B cell (primary cell): ENCODE results near the gene CCDC183. TPM values are rescaled to one million over a fixed set of nuclear protein-coding genes. Genes with fewer than 3 reads are reported as not detected.

Source experiments
- ATAC-seq: fragments of 200-7000 bp; cut with Tn5 transposase; one replicate; pipeline ENCODE4 v1.10.0; 2021; ENCODE audit warnings: low read depth, mild to moderate bottlenecking, moderate number of reproducible peaks, moderate library complexity
- CTCF ChIA-PET: fragments of 350-600 bp; sonication (Branson Sonifier 250); formaldehyde crosslinking; loops from one replicate; lab custom pipeline; 2021; ENCODE audit warnings: antibody characterized with exemption, inconsistent platforms; lab: Charles Lee
- POLR2A ChIA-PET: fragments of 350-600 bp; sonication (Branson Sonifier 250); formaldehyde crosslinking; loops from one replicate; lab custom pipeline; 2021; ENCODE audit warnings: antibody characterized with exemption; lab: Charles Lee
- DNase-seq: peaks from one replicate; pipeline ENCODE4 v3.0.0; 2013
- H2AFZ ChIP-seq: 2 replicates; pipeline ENCODE4 v1.6.1; 2012; ENCODE audit warnings: mild to moderate bottlenecking, low read depth, low read length; ENCODE audit not compliant: insufficient read depth, poor library complexity, severe bottlenecking
- H3K27ac ChIP-seq, 2 donors: 1 replicate in 1 of 2; 2 replicates in 1 of 2; pipeline ENCODE4 v1.5.1; 2012 to 2013; ENCODE audit warnings: low read length in 2 of 2, mild to moderate bottlenecking in 2 of 2, moderate library complexity in 1 of 2
- H3K27me3 ChIP-seq, 4 experiments: fragments of 200-600 bp in 1 of 4; sonication (generic) in 1 of 4; replicated peaks in 1 of 4; 1 replicate in 2 of 4; 2 replicates in 2 of 4; pipeline versions ENCODE4 v1.6.1 to v1.7.0; 2013 to 2016; ENCODE audit warnings: low read length in 3 of 4, mild to moderate bottlenecking in 2 of 4, mixed read lengths in 1 of 4, moderate library complexity in 1 of 4; ENCODE audit not compliant: insufficient read depth in 4 of 4, control insufficient read depth in 3 of 4; ENCODE audit errors: control extremely low read depth in 1 of 4
- H3K36me3 ChIP-seq, 2 experiments: replicated peaks in 1 of 2; 1 replicate in 1 of 2; 2 replicates in 1 of 2; pipeline versions ENCODE4 v1.6.1 to v1.7.1; 2013; ENCODE audit warnings: low read length in 1 of 2; ENCODE audit not compliant: insufficient read depth in 2 of 2, control insufficient read depth in 1 of 2; ENCODE audit errors: control extremely low read depth in 1 of 2, extremely low read depth in 1 of 2
- H3K4me1 ChIP-seq, 2 donors: fragments of 200-600 bp in 1 of 2; sonication (generic) in 1 of 2; 1 replicate in 1 of 2; 2 replicates in 1 of 2; pipeline versions ENCODE4 v1.5.1 to v1.6.1; 2013 to 2017; ENCODE audit warnings: low read length in 2 of 2; ENCODE audit not compliant: control insufficient read depth in 2 of 2, insufficient read depth in 2 of 2
- H3K4me2 ChIP-seq: replicated peaks from 2 replicates; pipeline ENCODE3; 2012; ENCODE audit warnings: mild to moderate bottlenecking, low read depth, low read length; ENCODE audit not compliant: poor library complexity, severe bottlenecking
- H3K4me3 ChIP-seq, 5 experiments: fragments of 200-600 bp in 1 of 5; sonication (generic) in 1 of 5; 1 replicate in 3 of 5; 2 replicates in 2 of 5; pipeline versions ENCODE4 v1.5.1 to v1.7.0; 2011 to 2016; ENCODE audit warnings: low read length in 4 of 5, mild to moderate bottlenecking in 4 of 5, low read depth in 2 of 5, control low read depth in 1 of 5, moderate library complexity in 1 of 5; ENCODE audit not compliant: insufficient read depth in 1 of 5; ENCODE audit errors: control extremely low read depth in 1 of 5, extremely low read depth in 1 of 5
- H3K79me2 ChIP-seq: fragments of 200-600 bp; sonication (generic); one replicate; pipeline ENCODE4 v1.6.0; 2016; ENCODE audit warnings: low read length; ENCODE audit not compliant: control insufficient read depth, insufficient read depth
- H3K9ac ChIP-seq: fragments of 200-600 bp; sonication (generic); 2 replicates; pipeline ENCODE4 v1.6.1; 2017; ENCODE audit warnings: mild to moderate bottlenecking, low read length, moderate library complexity
- H3K9me3 ChIP-seq, 3 donors: one replicate each; pipeline versions ENCODE4 v1.6.1 to v1.7.1; 2013; ENCODE audit warnings: low read length in 2 of 3; ENCODE audit not compliant: control insufficient read depth in 2 of 3, insufficient read depth in 1 of 3; ENCODE audit errors: control extremely low read depth in 1 of 3
- H4K20me1 ChIP-seq: 2 replicates; pipeline ENCODE4 v1.6.0; 2012; ENCODE audit warnings: mild to moderate bottlenecking, low read length; ENCODE audit not compliant: insufficient read depth, control insufficient read depth, poor library complexity, severe bottlenecking
- H3K27ac Mint-ChIP-seq: one replicate; pipeline ENCODE4 v1.8.0; 2021; ENCODE audit warnings: mixed read lengths
- H3K27me3 Mint-ChIP-seq: one replicate; pipeline ENCODE4 v1.8.0; 2021; ENCODE audit warnings: mixed read lengths
- H3K4me1 Mint-ChIP-seq: one replicate; pipeline ENCODE4 v1.8.0; 2021; ENCODE audit warnings: mixed read lengths
- H3K4me3 Mint-ChIP-seq: one replicate; pipeline ENCODE4 v1.8.0; 2021; ENCODE audit warnings: mixed read lengths
- H3K9me3 Mint-ChIP-seq: one replicate; pipeline ENCODE4 v1.8.0; 2022; ENCODE audit warnings: mixed read lengths; ENCODE audit not compliant: insufficient read depth
- EZH2 ChIP-seq: IDR thresholded peaks from 2 replicates; pipeline ENCODE4 v1.6.1; 2012; ENCODE audit warnings: borderline replicate concordance, low read depth, mild to moderate bottlenecking, moderate library complexity, low read length; ENCODE audit not compliant: insufficient read depth, poor library complexity, severe bottlenecking
- WGBS: methylation state at CpG from one replicate; pipeline ENCODE4 v1.1.5; 2013; ENCODE audit warnings: missing lambda C conversion rate; ENCODE audit not compliant: insufficient coverage; 5-methylcytosine and 5-hydroxymethylcytosine counted together
- intact Hi-C: fragments of 100-400 bp; cut with micrococcal nuclease; formaldehyde crosslinking; loops from one replicate; pipeline ENCODE4 v1.10.0; 2022
- polyA plus RNA-seq: library from polyadenylated mRNA; depleted of rRNA; stranded (reverse); fragments of >200 nt; gene quantifications from 2 replicates; pipeline ENCODE4 v1.2.3, GENCODE V29; 2012
- total RNA-seq, 2 donors: library from RNA; stranded (reverse); fragments of 120-200 nt in 1 of 2; gene quantifications; 1 replicate in 1 of 2; 2 replicates in 1 of 2; pipeline versions ENCODE4 v1.2.3 to v1.2.4, GENCODE V29; 2013 to 2022
- TF ChIP-seq, protein P1 (sequence below): fragments of 200-600 bp; IDR thresholded peaks from one replicate; pipeline ENCODE4 v1.8.0; 2022; ENCODE audit warnings: antibody characterized with exemption, mild to moderate bottlenecking

Gene CCDC183
- total and polyA plus RNA-seq, 2 donors (not counting 1 experiment from before 2014, with no cell fraction given), result 1.8 to 4.9 TPM

DNA sequence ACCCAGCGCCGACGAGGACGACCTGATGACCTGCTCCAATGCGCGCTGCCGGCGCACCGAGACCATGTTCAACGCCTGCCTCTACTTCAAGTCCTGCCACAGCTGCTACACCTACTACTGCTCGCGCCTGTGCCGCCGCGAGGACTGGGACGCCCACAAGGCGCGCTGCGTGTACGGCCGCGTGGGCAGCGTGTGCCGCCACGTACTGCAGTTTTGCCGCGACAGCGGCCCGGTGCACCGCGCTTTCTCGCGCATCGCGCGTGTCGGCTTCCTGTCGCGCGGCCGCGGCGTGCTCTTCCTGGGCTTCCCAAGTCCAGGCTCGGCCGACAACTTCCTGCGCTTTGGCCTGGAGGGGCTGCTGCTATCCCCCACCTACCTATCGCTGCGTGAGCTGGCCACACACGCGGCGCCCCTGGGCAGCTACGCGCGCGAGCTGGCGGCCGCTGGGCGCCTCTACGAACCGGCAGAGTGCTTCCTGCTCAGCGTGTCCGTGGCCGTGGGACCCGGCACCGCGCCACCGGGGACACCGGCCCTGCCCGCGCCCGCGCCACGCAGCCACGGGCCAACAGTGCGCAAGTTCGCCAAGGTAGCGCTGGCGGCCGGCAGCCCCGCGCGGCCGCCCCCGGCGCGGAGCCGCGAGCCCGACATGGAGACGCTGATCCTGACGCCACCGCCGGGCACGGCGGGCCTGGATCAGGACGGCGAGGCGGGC lies 50.4 kb downstream of the CCDC183 start:
- peaks cover 36% of the 10 kb centered on the region for H4K20me1 ChIP-seq
- POLR2A ChIA-PET, result no interaction called here
- H3K27me3 Mint-ChIP-seq, result peaks cover 7% of the 10 kb centered on the region
- 10% methylated on average over 98 of the region's 98 CpGs for WGBS
- H3K27ac Mint-ChIP-seq, result peak overlapping the region; percentile 46
- intact Hi-C loops, result loop anchor here (5.0 kb wide), 1 partner anchor 56 kb away; no protein-coding TSS in a partner anchor
- peak overlapping the region in 1 of 5 experiments; percentile 14 for H3K4me3 ChIP-seq
- no peak overlapping the region for H3K9ac ChIP-seq
- H3K4me3 Mint-ChIP-seq, result peak overlapping the region; percentile 29
- peak; percentile 55 for DNase-seq
- H3K4me2 ChIP-seq, result peak overlapping the region; percentile 99
- peaks cover 31% of the 10 kb centered on the region for H3K4me1 Mint-ChIP-seq
- ATAC-seq, result no peak
- no peaks in the 10 kb centered on the region for H3K9me3 Mint-ChIP-seq
- TF ChIP-seq EZH2, result peak; percentile 70
- TF ChIP-seq, protein P1, sequence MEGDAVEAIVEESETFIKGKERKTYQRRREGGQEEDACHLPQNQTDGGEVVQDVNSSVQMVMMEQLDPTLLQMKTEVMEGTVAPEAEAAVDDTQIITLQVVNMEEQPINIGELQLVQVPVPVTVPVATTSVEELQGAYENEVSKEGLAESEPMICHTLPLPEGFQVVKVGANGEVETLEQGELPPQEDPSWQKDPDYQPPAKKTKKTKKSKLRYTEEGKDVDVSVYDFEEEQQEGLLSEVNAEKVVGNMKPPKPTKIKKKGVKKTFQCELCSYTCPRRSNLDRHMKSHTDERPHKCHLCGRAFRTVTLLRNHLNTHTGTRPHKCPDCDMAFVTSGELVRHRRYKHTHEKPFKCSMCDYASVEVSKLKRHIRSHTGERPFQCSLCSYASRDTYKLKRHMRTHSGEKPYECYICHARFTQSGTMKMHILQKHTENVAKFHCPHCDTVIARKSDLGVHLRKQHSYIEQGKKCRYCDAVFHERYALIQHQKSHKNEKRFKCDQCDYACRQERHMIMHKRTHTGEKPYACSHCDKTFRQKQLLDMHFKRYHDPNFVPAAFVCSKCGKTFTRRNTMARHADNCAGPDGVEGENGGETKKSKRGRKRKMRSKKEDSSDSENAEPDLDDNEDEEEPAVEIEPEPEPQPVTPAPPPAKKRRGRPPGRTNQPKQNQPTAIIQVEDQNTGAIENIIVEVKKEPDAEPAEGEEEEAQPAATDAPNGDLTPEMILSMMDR, result no peak
- H3K27ac ChIP-seq, result no peak overlapping the region
- H3K9me3 ChIP-seq, result peaks cover 0 to 25% (median 0%) of the 10 kb centered on the region in 3 donors
- H3K36me3 ChIP-seq, result peaks cover 0 to 4% of the 10 kb centered on the region in 2 experiments
- CTCF ChIA-PET, result interaction anchor here (1.0 kb wide), 1 partner anchor 97 kb away, joined by 3 read pairs; the partner anchor contains the start of gene FBXW5
- H3K27me3 ChIP-seq, result peaks cover 0 to 39% (median 12%) of the 10 kb centered on the region in 4 experiments
- peaks cover 2% of the 10 kb centered on the region for H3K79me2 ChIP-seq
- H2AFZ ChIP-seq, result no peak overlapping the region
- H3K4me1 ChIP-seq, result peaks cover 49 to 57% of the 10 kb centered on the region in 2 donors
